GM18520 (cell line): ENCODE measurements around the gene WDPCP.
"Not testable (repeated sequence)": the region's sequence is repeated elsewhere in the genome, so short reads cannot be mapped to it uniquely, and the experiment has no call there.

ENCODE experiments used
- ATAC-seq: cut with Tn5 transposase; IDR thresholded peaks from one replicate; pipeline ENCODE4 v1.9.1; 2021; ENCODE audit not compliant: unreplicated experiment

Gene WDPCP

DNA sequence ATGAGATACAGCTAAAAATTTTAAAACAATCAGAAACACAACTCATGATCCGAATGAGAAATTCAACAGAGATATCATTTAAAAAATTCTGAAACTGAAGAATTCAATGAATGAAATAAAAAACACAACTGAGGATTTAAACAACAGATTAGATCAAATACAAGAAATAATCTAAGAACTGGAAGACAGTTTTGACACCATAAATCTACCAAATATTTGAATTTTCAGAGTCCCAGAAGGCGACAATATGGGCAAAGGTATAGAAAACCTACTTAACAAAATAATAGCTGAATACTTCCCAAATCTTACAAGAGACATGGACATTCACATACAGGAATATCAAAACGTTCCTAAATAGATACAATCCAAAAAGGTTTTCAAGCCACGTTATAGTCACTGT is 315.7 kb downstream of the WDPCP start:
- no peak for ATAC-seq

DNA sequence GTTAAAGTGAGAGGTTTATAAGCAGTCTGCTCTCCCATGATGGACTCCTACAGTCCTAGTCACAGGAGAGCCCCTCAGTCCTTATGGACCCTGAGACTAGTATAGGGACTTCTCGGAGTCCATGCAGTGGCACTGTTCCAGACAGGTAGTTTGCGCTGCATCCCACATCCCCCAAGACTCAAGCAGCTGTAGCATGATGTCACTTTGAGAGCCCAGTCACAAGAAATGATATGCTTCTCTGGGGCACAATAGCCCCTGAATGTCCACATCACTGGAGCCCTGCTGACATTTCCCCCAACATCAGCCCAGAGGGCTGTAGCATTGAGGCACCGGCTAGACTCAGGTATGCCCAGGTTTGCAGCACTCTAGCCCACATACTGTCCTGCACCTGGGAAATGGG is 317.6 kb downstream of the WDPCP start:
- ATAC-seq: no peak

DNA sequence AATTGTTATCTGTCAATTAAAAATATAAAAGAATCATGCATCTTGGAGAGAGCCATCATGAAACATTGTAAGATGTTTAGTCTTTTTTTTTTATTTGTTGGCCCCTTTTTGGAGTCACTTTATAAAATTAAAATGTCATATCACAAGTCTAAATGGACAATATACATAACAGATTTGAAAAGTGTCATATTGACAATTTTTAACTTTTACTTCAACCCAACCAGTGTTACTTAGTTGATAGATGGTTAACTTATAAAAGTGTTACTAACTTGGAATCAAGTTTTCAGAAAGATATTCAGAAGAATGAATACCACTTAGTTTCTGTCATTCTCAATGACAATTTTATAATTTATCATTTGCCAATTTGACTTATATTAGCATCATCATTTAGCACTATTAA is 319.3 kb downstream of the WDPCP start:
- ATAC-seq: no peak

DNA sequence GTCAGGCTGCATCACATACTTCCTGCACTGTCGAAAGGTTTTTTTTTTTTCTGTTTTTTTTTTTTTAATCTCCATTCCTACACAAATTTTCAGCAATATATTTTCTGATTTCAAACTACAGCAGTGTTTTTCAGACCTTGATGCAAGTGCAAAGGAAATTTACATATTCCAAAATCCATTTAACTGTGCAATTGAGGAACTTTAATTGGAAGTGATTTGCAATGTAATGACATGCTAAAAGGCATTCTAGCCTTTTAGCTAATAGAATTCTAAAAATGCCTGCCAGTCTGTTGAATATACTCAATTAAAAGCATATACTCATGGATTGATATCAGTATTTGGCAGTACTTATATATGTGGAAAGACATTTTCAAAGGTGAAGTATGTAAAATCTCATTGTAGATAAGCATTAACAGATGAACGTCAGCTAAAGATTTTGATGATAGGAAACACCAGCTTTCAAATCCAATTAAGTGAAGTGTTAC is 327.1 kb downstream of the WDPCP start:
- no peak for ATAC-seq

DNA sequence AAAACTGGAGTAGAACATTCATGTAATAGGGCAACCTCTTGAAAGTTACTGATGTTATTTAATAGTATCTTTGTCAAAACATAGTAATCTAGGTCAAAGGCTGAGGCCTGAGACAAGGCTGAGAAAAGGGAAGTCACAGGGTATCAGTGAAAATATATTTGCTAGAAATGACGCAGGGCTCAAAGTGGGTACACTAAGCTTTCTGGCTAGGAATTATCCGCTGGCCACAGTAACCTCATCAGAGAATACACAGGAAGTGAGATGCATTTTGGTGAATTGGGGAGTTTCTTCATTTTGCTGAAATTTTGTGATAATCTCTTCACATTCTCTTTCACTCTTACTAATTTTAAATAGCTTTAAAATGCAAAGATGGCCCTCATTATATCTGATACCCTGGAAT is 330.8 kb downstream of the WDPCP start:
- ATAC-seq: no peak

DNA sequence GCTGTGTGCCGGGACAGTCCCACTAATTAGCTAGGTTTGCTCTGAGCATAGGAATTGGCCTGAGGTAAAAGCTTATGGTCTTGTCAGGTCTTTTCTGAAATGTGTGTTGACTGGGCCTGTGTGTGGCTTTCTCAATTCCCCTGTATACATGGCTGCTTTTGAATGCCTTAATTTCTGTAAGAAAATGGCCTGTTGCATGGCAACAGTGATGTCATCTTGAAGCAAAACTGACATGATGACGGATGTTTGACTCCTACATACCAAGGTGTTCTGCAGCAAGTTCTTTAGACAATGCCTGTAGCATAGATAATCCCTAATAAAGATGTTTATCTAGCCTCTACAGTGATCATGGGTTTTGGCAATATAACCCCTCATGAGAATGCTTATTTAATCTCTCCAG is 339.1 kb downstream of the WDPCP start:
- ATAC-seq: no peak

DNA sequence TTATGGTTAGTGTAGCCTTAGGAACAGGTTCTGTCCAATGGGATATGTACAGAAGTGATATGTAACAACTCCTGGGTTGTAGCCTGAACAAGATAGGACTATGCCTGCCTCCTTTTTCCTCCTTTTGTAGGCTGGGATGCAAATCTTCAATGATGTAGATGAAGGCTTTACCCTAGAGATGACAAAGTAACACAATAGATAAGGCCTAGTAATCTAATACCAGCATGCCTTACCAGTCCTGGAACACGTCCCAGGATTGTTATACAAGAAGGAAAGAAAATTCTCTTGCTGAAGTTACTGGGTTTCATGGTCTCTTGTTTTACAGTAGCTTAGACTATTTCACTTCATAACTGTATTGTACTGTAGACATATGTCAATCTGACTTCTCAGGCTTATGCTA is 345.5 kb downstream of the WDPCP start:
- no peak for ATAC-seq

DNA sequence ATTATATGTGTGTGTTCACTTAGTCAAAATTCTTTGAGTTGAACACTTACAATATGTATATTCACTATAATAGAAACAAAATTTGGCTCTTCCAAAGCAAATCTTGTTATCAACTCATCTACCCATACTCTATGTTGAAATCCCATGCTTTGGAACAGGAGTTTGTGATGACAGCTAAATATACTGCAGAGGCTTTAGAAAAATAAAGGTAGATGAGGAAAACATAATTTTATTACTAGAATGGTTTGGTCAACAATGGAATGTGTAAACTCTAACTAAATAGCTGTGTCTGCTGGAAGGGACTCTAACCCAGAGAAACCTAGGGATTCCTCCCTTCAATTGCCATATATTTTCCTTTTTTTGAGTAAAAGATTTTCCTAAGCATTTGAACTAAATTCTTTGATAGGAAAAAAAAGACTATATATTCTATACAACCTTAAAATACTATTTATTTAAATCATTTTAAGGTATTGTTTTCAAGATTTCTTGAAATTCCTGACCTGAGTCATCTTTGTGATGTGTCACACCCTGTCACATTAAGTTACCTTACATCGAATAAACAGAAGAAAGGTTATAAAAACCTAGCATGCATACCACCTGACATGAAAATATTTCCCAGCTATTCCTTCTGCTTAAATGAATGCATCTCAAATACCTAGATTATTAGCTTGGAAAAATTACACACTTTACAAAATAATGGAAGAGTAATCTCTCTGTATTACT is 362.2 kb downstream of the WDPCP start:
- ATAC-seq: no peak

DNA sequence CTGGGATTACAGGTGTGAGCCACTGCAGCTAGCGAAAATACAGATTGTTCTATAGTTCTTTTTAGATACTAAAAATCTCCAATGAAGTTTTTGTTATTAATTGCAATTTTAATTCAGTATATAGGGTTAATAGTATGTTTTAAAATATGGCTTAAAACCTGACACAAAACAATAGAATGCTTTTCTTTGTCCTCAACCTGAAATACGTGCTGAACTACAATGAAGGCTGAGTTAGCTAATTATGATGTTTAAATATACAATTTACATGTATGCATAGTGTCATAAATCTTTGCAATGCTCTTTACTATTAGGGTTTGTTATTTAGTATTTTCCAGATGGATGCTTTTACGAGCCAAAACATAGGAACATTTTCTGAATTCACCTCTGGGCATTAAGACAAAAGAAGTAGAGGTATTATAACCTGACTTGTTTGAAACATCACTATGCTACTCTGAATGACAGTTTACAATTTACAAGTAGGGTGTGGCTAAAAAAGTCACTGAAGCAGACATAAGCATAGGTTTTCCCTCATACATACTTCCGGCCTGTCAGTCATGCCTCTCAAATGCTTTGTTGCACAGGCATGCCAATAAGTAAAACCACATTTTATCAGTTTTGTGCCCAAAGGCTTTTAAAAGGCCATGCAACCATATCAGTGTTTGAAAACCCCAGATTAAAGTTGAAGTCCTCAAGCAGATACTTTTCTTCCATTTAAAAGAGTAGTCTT is 369.3 kb downstream of the WDPCP start:
- no peak for ATAC-seq

DNA sequence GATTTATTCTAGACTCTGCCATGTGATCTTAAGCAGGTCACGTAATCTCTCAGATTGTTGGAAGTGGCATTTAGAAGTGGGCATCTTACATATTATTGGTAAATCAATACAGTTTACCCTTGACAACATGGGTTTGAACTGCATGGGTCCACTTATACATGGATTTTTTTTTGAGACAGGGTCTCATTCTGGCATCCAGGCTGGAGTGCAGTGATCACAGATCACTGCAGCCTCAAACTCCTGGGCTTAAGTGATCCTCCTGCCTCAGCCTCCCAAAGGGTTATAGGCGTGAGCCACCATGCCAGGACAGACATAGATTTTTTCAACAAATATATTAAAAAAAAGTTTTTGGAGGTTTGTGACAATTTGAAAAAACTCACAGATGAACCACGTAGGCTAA is 393.0 kb downstream of the WDPCP start:
- ATAC-seq: no peak

DNA sequence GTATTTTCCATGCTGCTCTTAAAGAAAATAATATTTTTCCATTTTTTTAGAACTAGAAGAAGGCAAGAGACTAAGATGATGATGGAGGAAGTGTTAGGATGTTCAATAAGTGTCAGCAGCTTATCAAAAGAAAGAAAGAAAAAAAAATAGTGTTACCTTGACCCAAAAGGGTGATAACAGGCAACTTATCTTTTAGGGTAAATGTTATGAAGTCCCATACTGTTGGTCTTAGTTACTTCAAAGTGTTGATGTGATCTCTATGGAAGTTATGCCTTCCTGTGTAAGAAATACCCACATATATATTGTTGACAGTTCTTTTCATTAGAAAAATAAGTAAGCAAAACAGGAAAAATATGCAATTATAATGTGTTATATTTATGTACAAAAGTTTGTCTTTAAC is 394.1 kb downstream of the WDPCP start:
- ATAC-seq: no peak

DNA sequence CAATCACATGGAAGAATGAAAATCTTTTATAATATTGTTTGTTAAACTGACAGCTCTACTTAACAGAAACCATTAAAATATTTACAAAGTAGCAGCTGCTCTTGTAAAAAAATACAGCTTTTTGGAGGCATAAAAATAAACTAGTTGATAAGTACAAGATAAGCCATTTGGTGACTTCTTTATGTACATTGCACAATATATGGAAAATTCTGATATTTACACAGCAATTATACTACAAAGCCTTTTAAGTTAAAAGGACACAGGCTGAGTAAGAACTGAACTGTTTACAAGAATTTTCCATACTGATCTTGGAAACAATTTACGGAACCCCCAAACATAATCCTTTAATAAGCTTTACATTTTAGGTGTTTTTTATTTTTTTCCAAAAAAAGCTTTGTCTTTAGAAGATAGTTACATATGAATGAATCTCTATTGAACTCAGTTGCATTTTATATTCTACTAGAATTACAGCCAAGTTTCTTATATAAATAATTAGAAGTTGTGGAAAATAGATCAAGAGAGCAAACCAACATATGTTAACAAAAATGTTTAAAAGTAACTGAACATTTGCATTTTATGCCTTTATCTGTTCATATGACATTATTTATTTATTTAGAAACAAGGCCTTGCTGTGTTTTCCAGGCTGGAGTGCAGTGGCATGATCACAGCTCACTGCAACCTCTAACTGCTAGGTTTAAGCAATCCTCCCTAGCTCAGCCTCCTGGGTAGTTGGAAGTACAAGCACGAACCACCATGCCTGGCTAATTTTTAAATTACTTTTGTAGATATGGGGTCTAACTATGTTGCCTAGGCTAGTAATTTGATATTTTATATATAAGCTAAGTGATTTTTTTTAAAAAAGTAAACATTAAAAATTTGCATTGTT is 395.1 kb downstream of the WDPCP start:
- no peak for ATAC-seq

DNA sequence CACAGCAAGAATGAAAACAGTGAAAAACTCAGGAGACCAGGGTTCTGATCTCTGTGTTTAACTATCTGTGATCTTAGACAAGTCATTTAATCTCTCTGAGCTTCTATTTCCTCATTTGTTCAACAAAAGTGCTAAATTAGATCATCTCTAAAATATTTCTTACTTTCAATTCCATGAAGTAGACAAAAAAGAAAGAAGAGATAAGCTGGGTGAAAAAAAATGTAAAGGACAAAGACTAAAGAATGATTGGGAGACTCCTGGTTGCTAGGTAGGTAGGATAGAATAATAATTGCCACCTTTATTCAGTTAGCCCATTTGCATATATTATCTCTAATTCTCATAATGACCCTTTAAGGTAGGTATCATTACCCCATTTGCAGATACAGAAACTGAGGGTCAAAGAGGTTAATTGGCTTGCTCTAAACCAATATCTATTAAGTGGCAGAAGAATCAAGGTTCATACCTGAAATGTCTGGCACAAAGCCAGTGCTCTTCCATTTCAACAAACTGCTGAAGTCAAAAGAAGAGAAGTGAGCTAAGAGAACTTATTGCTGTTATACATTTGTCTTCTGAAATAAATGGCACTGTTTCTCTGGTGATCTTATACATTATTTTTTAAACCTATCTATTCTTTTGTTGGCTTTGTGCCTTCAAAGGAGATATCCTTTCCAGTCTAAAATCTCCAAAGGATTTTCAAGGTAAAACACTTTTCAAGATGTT is 395.9 kb downstream of the WDPCP start:
- no peak for ATAC-seq

DNA sequence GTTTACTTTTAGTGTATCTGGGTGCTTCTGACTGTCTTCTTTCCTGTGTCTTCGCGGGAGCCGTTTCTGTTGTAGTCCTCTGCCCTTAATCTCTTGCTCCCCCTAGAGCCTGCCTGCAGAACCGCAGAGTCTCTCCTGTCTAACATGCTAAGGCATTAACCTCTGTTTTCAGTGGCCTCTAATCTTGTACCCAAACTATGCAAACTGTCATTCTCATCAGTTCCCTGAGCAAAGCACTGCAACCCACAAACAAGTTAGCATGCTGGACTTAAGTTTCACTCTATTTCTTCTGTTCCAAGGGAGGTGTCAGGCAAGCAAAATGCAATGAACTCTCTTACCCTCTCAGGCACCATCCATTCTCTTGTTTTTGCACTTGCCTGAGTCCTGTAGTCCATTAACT is 399.3 kb downstream of the WDPCP start:
- peak; percentile 82 for ATAC-seq

DNA sequence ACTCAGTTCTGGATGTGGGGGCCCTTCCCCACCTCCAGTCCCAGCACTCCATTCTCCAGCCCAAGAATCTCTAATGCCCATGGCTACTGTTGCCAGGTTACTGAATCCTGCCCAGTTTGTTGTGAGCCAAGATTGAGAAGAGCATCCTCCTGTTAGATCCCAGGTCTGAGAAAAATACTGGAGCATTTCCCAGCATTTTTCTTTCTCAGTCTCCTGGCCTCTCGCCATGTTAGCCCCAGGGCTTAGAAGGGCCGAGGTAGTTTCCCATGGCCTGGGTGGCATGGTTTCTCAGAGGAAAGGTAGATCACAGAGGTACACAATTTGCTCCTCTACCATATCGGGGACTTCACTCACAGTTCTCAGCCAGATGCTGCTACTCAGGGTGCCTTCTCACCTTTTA is 401.9 kb downstream of the WDPCP start:
- no peak for ATAC-seq

DNA sequence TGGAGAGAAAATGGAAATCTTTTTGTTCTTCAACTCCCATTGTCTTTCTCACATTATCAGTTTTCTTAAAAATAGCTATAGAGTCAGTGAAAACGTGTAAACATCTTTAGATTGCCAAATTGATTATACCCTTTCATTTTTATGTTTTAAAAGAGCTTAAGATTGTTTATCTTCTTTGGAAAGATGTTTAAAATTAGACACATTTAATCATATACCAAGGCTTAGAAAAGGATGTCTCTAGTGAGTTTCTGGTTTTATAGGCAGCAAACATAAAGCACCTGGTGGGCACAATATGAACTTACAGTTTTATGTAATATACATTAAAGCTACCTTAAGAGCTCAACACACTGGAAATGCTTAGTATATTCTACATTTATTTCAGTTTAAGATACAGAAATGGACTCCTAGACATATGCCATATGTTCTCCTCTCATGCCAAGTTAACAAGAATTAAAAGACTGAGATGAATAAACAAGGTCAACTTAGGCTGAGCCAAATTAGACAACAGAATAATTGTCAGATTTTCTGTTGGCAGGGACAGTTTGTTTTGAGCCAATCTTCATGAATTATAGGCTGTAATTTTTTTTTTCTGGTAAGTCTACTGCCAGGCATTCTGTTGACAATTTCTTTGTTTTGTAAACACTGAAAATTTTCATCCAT is 425.0 kb downstream of the WDPCP start:
- no peak for ATAC-seq

DNA sequence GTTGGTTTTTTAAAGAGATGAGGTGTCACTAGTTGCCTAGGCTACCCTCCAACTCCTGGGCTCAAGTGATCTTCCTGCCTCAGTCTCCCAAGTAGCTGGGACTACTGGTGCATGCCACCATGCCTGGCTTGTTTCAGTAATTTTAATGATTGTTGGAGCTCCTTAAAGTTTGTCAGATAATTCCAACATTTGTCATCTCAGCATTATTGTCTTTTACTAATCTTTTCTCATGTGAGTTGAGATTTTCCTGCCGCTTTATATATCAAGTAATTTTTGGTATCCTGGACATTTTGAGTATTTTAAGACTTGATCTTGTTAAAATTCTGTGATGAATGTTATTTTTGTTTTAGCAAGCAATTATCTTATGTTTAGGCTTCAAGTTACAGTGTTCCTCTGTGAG is 429.0 kb downstream of the WDPCP start:
- ATAC-seq: no peak

DNA sequence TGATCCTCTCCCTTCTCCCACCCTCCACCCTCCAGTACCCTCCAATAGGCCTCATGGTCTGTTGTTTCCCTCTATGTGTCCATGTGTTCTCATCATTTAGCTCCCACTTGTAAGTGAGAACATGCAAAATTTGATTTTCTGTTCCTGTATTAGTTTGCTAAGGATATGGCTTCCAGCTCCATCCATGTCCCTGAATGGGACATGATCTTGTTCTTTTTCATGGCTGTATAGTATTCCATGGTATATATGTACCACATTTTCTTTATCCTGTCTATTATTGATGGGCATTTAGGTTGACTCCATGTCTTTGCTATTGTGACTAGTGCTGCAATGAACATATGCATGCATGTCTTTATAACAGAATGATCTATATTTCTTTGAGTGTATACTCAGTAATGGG is 451.6 kb downstream of the WDPCP start:
- not testable (repeated sequence) for ATAC-seq

DNA sequence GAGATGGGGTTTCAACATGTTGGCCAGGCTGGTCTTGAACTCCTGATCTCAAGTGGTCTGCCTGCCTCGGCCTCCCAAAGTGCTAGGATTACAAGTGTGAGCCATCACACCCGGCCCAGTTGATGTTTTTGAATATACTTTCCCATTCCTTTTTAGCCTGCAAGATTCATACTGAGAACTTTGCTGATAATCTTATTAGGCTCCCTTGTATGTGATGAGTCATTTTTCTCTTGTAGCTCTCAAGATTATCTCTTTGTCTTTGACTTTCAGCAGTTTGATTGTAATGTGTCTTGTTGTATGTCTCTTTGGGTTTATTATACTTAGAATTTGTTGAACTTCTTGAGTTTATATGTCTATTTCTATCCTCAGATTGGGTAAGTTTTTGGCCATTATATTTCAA is 456.3 kb downstream of the WDPCP start:
- no peak for ATAC-seq

DNA sequence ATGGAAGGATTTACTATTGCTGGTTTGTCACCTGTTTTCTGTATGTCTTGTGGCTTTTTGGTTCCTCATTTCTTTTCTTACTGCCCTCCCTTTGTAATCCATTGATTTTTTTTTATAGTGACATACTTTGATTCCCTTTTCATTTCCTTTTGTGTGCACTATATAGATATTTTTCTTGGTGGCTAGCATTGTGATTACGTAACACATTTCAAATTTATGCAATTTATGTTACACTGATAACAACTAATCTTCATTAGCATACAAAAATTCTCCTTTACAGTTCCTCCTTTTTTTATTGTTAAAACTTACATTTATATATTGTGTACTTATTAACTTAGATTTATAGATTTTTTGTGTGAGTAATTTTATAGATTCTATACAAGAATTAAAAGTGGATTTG is 457.1 kb downstream of the WDPCP start:
- ATAC-seq: no peak

DNA sequence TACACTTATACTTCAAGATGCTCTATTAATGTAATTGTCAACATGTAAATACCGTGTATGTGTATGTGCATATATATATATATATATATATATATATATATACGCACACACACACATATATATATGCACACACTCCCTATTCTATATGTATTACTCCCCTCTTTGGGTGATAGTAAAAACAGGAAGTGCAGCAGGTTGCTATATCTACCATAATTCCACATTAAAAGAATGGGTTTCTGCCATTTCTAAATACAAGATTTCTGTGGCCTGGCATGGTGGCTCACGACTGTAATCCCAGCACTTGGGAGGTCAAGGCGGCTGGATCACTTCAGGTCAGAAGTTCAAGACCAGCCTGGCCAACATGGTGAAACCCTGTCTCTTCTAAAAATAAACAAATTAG is 460.7 kb downstream of the WDPCP start:
- no peak for ATAC-seq
